HEK293 (cell line): ENCODE measurements around the gene ZNF532.

ENCODE experiments used
- CTCF ChIA-PET: fragments of 350-600 bp; formaldehyde crosslinking; extraction: SDS; loops from one replicate; lab custom pipeline; 2021; ENCODE audit warnings: antibody characterized with exemption; lab: Yijun Ruan, JAX
- POLR2A ChIA-PET: fragments of 300-600 bp; formaldehyde crosslinking; extraction: SDS; loops from one replicate; lab custom pipeline; 2020; ENCODE audit warnings: antibody characterized with exemption, inconsistent platforms; lab: Yijun Ruan, JAX
- H3K27ac ChIP-seq: fragments of 200-500 bp; sonication (Bioruptor generic); 2 replicates; pipeline ENCODE4 v1.5.1; 2014; ENCODE audit warnings: low read depth, low read length, control low read depth, inconsistent platforms; ENCODE audit errors: extremely low read depth
- H3K36me3 ChIP-seq, 2 experiments: fragments of 200-500 bp in 1 of 2; sonication (Bioruptor generic) in 1 of 2; 1 replicate in 1 of 2; 2 replicates in 1 of 2; pipeline ENCODE4 v1.5.1; 2014 to 2017; ENCODE audit warnings: inconsistent platforms in 2 of 2, low read length in 2 of 2; ENCODE audit not compliant: control insufficient read depth in 2 of 2, insufficient read depth in 1 of 2
- H3K4me1 ChIP-seq: fragments of 200-500 bp; sonication (Bioruptor generic); 2 replicates; pipeline ENCODE4 v1.5.1; 2014; ENCODE audit warnings: mild to moderate bottlenecking, low read length, inconsistent platforms; ENCODE audit not compliant: control insufficient read depth, insufficient read depth
- H3K4me3 ChIP-seq: 2 replicates; pipeline ENCODE4 v1.5.1; 2011; ENCODE audit warnings: low read depth, mild to moderate bottlenecking, control low read depth, low read length, moderate library complexity
- H3K9me3 ChIP-seq: fragments of 200-500 bp; sonication (Bioruptor generic); 2 replicates; pipeline ENCODE4 v1.5.1; 2014; ENCODE audit warnings: low read depth, low read length, inconsistent platforms; ENCODE audit not compliant: control insufficient read depth, insufficient read depth
- KLF10 ChIP-seq: fragments of 450-650 bp; IDR thresholded peaks from 2 replicates; pipeline ENCODE4 v1.5.1; 2018; ENCODE audit warnings: missing biosample characterization, mild to moderate bottlenecking, missing genetic modification characterization
- ZBTB1 ChIP-seq: fragments of 450-650 bp; formaldehyde crosslinking; IDR thresholded peaks from 2 replicates; pipeline ENCODE4 v1.5.1; 2016; ENCODE audit warnings: missing biosample characterization, missing genetic modification characterization
- ZBTB20 ChIP-seq: fragments of 450-650 bp; formaldehyde crosslinking; IDR thresholded peaks from 2 replicates; pipeline ENCODE4 v1.5.1; 2016; ENCODE audit warnings: missing biosample characterization, missing genetic modification characterization
- ZBTB21 ChIP-seq: fragments of 450-650 bp; formaldehyde crosslinking; IDR thresholded peaks from 2 replicates; pipeline ENCODE4 v1.5.1; 2017; ENCODE audit warnings: missing biosample characterization, missing genetic modification characterization
- ZNF121 ChIP-seq: fragments of 450-650 bp; formaldehyde crosslinking; IDR thresholded peaks from 2 replicates; pipeline ENCODE4 v1.5.1; 2016; ENCODE audit warnings: missing biosample characterization, missing genetic modification characterization
- ZNF132 ChIP-seq: fragments of 450-650 bp; formaldehyde crosslinking; IDR thresholded peaks from 2 replicates; pipeline ENCODE4 v1.5.1; 2017; ENCODE audit warnings: missing biosample characterization, missing genetic modification characterization, borderline replicate concordance
- ZNF133 ChIP-seq: fragments of 450-650 bp; formaldehyde crosslinking; IDR thresholded peaks from 2 replicates; pipeline ENCODE4 v1.5.1; 2016; ENCODE audit warnings: missing biosample characterization, missing genetic modification characterization
- ZNF214 ChIP-seq: fragments of 450-650 bp; formaldehyde crosslinking; IDR thresholded peaks from 2 replicates; pipeline ENCODE4 v1.5.1; 2017; ENCODE audit warnings: missing biosample characterization, mild to moderate bottlenecking, missing genetic modification characterization, borderline replicate concordance
- ZNF239 ChIP-seq: fragments of 450-650 bp; formaldehyde crosslinking; IDR thresholded peaks from 2 replicates; pipeline ENCODE4 v1.5.1; 2016; ENCODE audit warnings: missing biosample characterization, missing genetic modification characterization
- ZNF311 ChIP-seq: fragments of 450-650 bp; formaldehyde crosslinking; IDR thresholded peaks from 2 replicates; pipeline ENCODE4 v1.5.1; 2017; ENCODE audit warnings: missing biosample characterization, missing genetic modification characterization, borderline replicate concordance
- ZNF423 ChIP-seq: fragments of 450-650 bp; formaldehyde crosslinking; IDR thresholded peaks from 2 replicates; pipeline ENCODE4 v1.5.1; 2016; ENCODE audit warnings: missing biosample characterization, missing genetic modification characterization
- ZNF48 ChIP-seq: fragments of 450-650 bp; formaldehyde crosslinking; IDR thresholded peaks from 2 replicates; pipeline ENCODE4 v1.5.1; 2016; ENCODE audit warnings: missing biosample characterization, missing genetic modification characterization
- ZNF596 ChIP-seq: fragments of 450-650 bp; IDR thresholded peaks from 2 replicates; pipeline ENCODE4 v1.5.0; 2018; ENCODE audit warnings: missing biosample characterization, mild to moderate bottlenecking, missing genetic modification characterization, moderate library complexity
- ZNF660 ChIP-seq: fragments of 450-650 bp; IDR thresholded peaks from 2 replicates; pipeline ENCODE4 v1.5.1; 2018; ENCODE audit warnings: missing biosample characterization, mild to moderate bottlenecking, missing genetic modification characterization
- ZNF76 ChIP-seq: fragments of 450-650 bp; formaldehyde crosslinking; IDR thresholded peaks from 2 replicates; pipeline ENCODE4; 2016; ENCODE audit warnings: low read depth, missing biosample characterization, missing genetic modification characterization, borderline replicate concordance
- ZNF776 ChIP-seq: fragments of 450-650 bp; formaldehyde crosslinking; IDR thresholded peaks from 2 replicates; pipeline ENCODE4 v1.5.0; 2017; ENCODE audit warnings: missing biosample characterization, missing genetic modification characterization, borderline replicate concordance
- ZNF837 ChIP-seq: fragments of 450-650 bp; formaldehyde crosslinking; IDR thresholded peaks from 2 replicates; pipeline ENCODE4 v1.5.1; 2016; ENCODE audit warnings: missing biosample characterization, missing genetic modification characterization
- TF ChIP-seq, protein P1 (sequence below): fragments of 450-650 bp; formaldehyde crosslinking; IDR thresholded peaks from 2 replicates; pipeline ENCODE4 v1.5.1; 2017; ENCODE audit warnings: missing biosample characterization, missing genetic modification characterization
- TF ChIP-seq, protein P2 (sequence below): fragments of 450-650 bp; formaldehyde crosslinking; IDR thresholded peaks from 2 replicates; pipeline ENCODE4 v1.5.1; 2016; ENCODE audit warnings: missing biosample characterization, missing genetic modification characterization

The ZNF532 gene

DNA sequence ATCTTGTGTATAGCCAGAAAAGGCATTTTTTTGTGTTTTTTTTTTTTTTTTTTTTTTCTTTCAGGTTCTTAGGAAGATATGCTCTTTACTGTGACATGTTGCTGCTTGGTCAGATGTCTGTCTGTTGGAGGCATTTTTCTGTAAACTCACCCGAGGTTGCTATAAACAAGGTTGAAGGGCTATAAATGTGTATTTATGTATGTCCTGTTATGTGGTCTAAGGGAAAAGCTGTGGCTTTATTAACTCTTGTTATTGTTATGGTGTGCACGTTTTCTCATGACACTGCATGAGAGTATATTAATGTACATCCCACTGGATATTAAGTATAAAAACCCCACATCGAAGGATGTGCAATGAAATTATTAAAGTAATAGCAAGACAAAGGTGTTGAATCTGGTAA lies 102.0 kb downstream of the ZNF532 start:
- no peaks in the 10 kb centered on the region; a peak in 1 of 3 replicates for H3K36me3 ChIP-seq
- peaks cover 3% of the 10 kb centered on the region; the same call in 1 of the 2 replicates for H3K4me1 ChIP-seq
- ChIA-PET POLR2A (interaction anchor here (0.8 kb wide), 1 partner anchor 37 kb away, joined by 3 read pairs; no protein-coding TSS in a partner anchor), CTCF (no interaction called here)
- H3K9me3 ChIP-seq: no peaks in the 10 kb centered on the region
- TF ChIP-seq ZNF76: no peak
- TF ChIP-seq ZNF311 (tag by site-specific recombination): no peak
- TF ChIP-seq, protein P1, sequence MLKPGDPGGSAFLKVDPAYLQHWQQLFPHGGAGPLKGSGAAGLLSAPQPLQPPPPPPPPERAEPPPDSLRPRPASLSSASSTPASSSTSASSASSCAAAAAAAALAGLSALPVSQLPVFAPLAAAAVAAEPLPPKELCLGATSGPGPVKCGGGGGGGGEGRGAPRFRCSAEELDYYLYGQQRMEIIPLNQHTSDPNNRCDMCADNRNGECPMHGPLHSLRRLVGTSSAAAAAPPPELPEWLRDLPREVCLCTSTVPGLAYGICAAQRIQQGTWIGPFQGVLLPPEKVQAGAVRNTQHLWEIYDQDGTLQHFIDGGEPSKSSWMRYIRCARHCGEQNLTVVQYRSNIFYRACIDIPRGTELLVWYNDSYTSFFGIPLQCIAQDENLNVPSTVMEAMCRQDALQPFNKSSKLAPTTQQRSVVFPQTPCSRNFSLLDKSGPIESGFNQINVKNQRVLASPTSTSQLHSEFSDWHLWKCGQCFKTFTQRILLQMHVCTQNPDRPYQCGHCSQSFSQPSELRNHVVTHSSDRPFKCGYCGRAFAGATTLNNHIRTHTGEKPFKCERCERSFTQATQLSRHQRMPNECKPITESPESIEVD: no peak
- no peak overlapping the region for H3K27ac ChIP-seq
- no peak overlapping the region for H3K4me3 ChIP-seq

DNA sequence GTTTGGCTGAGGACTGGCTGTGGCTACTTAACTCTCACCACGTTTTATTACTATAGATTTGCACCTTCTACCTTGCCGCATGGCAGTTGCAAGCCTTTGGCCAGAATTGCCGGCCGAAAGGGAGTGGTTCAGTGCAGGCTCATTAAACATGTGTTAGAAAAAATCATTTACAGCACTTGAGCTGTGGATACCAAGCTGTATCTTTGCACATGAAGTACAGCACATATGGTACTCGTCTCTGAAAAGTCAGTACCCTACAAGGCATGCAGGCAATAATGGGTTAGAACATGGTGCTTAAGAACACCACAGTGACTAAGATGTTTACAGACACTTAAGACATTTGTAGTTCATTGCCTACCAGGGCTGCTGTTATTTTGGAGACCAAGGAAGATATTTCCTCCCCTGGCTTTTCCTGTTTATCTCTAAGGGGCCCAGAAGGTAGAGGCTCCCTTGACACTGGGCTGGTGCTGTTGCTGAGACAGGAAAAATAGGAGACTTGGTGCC lies 103.1 kb downstream of the ZNF532 start:
- H3K9me3 ChIP-seq: no peaks in the 10 kb centered on the region
- no peak overlapping the region for H3K4me3 ChIP-seq
- ChIA-PET CTCF (interaction anchor here (0.5 to 1.0 kb wide), 4 partner anchors 32 to 102 kb away, joined by 3 read pairs; no protein-coding TSS in a partner anchor), POLR2A (interaction anchor here (0.6 kb wide), 1 partner anchor 122 kb away, joined by 5 read pairs; no protein-coding TSS in a partner anchor)
- H3K27ac ChIP-seq: no peak overlapping the region
- H3K36me3 ChIP-seq: no peaks in the 10 kb centered on the region; a peak in 1 of 3 replicates
- no peak for TF ChIP-seq ZBTB1 (tag by site-specific recombination)
- no peak for TF ChIP-seq ZNF48
- no peak for TF ChIP-seq ZNF239 (tag by site-specific recombination)
- TF ChIP-seq ZNF121: no peak
- H3K4me1 ChIP-seq: peaks cover 3% of the 10 kb centered on the region; the same call in 1 of the 2 replicates

DNA sequence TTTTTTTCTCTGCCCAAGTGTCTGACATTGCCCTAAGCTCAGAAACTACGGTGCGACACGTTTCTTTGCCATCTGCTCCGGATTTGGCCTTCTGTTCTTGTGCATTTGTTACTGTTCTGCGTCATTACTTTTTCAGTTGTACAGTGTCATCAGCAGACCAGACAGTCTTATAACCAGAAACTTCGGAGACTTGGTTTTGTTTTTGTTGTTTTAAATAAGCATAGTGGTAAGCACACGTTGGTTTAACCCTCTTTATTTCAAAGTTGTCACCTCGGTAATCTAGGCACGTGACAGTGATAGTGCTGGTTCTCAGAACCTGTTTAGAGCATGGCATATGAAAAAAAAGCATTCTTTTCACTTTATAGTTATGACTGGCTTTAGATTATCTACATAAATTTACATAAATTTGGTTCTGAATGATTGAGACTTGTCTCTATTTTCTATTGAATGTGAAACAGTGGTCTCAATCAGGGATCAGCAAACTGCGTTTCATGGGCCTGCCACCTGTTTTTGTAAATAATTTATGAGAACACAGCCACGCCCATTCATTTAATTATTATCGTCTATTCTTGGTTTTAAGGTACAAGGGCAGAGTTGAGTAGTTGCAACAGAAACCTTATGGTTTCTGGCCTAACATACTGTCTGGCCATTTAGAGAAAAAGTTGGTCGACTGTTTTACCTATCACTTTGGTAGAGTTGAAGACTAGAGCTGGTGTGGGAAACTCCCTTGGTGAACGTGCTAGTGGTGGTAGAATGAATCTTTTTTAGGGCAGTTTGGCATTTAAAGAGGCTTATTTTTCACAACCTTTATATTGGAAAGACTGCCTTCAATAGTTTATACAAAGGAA lies 106.5 kb downstream of the ZNF532 start:
- TF ChIP-seq ZBTB20 (tag by site-specific recombination): no peak
- TF ChIP-seq ZNF214 (tag by site-specific recombination): no peak
- no peak for TF ChIP-seq ZBTB21
- no peak for TF ChIP-seq ZNF423
- TF ChIP-seq ZNF132 (tag by site-specific recombination): no peak
- no peak for TF ChIP-seq ZNF596 (tag by site-specific recombination)
- no peak for TF ChIP-seq ZNF837 (tag by site-specific recombination)
- TF ChIP-seq, protein P2, sequence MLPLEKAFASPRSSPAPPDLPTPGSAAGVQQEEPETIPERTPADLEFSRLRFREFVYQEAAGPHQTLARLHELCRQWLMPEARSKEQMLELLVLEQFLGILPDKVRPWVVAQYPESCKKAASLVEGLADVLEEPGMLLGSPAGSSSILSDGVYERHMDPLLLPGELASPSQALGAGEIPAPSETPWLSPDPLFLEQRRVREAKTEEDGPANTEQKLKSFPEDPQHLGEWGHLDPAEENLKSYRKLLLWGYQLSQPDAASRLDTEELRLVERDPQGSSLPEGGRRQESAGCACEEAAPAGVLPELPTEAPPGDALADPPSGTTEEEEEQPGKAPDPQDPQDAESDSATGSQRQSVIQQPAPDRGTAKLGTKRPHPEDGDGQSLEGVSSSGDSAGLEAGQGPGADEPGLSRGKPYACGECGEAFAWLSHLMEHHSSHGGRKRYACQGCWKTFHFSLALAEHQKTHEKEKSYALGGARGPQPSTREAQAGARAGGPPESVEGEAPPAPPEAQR (tag by site-specific recombination): no peak
- no peak for TF ChIP-seq ZNF660
- TF ChIP-seq, protein P1: no peak
- no peak for TF ChIP-seq KLF10 (tag by site-specific recombination)
- no peak for TF ChIP-seq ZNF133 (tag by site-specific recombination)
- TF ChIP-seq ZNF776 (tag by site-specific recombination): no peak
- H3K9me3 ChIP-seq: no peaks in the 10 kb centered on the region
- H3K36me3 ChIP-seq: no peaks in the 10 kb centered on the region
- H3K4me3 ChIP-seq: no peak overlapping the region
- CTCF ChIA-PET: interaction anchor here (0.6 to 1.8 kb wide), 2 partner anchors 109 to 203 kb away, joined by 3 to 4 read pairs; no protein-coding TSS in a partner anchor
- POLR2A ChIA-PET: no interaction called here
- no peak overlapping the region for H3K27ac ChIP-seq
- H3K4me1 ChIP-seq: peaks cover 3% of the 10 kb centered on the region; the same call in 1 of the 2 replicates
